Transverse colon (tissue), 3 donors: ENCODE results near the gene MEGF11.

Source experiments
- POLR2A ChIP-seq: fragments of 450-650 bp; IDR thresholded peaks from one replicate; pipeline ENCODE4 v1.6.1; 2016; ENCODE audit warnings: antibody characterized with exemption, mild to moderate bottlenecking, moderate library complexity
- TF ChIP-seq, protein P1 (sequence below), 5 experiments: fragments of 200-600 bp in 3 of 5; fragments of 450-650 bp in 2 of 5; sonication (generic) in 3 of 5; IDR thresholded peaks; 1 replicate in 2 of 5; 2 replicates in 3 of 5; pipeline ENCODE4 v1.5.1; 2016 to 2017; ENCODE audit warnings: antibody characterized with exemption in 5 of 5, inconsistent platforms in 3 of 5, mild to moderate bottlenecking in 2 of 5, moderate library complexity in 1 of 5

DNA sequence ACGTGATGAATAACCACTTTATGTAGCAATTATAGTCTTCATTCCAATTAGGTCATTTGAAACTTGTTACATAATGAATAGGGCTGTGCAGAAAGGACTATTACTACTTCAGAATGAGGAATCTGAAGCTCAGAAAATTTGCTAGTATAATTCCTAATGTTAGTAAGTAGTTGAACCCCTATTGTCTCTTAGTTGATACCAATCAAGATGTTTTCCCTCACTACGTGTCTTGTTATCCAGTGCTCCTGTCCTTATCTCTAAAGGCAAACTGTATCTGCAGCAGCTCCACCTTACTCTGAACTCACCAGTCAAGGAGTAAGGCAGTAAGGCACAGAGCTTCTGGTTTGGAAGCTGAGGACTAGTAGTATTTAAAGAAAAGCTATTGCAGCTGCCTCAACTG, 352.2 kb downstream of the MEGF11 start:
- TF ChIP-seq POLR2A, result no peak
- TF ChIP-seq, protein P1, sequence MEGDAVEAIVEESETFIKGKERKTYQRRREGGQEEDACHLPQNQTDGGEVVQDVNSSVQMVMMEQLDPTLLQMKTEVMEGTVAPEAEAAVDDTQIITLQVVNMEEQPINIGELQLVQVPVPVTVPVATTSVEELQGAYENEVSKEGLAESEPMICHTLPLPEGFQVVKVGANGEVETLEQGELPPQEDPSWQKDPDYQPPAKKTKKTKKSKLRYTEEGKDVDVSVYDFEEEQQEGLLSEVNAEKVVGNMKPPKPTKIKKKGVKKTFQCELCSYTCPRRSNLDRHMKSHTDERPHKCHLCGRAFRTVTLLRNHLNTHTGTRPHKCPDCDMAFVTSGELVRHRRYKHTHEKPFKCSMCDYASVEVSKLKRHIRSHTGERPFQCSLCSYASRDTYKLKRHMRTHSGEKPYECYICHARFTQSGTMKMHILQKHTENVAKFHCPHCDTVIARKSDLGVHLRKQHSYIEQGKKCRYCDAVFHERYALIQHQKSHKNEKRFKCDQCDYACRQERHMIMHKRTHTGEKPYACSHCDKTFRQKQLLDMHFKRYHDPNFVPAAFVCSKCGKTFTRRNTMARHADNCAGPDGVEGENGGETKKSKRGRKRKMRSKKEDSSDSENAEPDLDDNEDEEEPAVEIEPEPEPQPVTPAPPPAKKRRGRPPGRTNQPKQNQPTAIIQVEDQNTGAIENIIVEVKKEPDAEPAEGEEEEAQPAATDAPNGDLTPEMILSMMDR (IDR thresholded peaks at IDR 0.05), result no peak
